HepG2 (cell line): ENCODE data around the gene OTX1. TPM values are rescaled to one million over a fixed set of nuclear protein-coding genes. Genes with fewer than 3 reads are reported as not detected.

Experiments
- ATAC-seq: fragments of 200-7000 bp; cut with Tn5 transposase; 3 replicates; pipeline ENCODE4 v1.9.1; 2020; ENCODE audit warnings: mild to moderate bottlenecking, moderate library complexity
- BruUV-seq: library from RNA; stranded (reverse); fragments of 400-500 nt; replicated peaks from 2 replicates; lab custom pipeline; 2021; lab: Mats Ljungman, UMichigan
- CTCF ChIA-PET: fragments of 300-600 bp; formaldehyde crosslinking; extraction: SDS; loops from one replicate; lab custom pipeline; 2021; ENCODE audit warnings: low total read pairs, inconsistent platforms, low intra/inter-chr PET ratio; lab: Yijun Ruan, JAX
- POLR2A ChIA-PET: fragments of 350-600 bp; sonication (Branson Sonifier 250); formaldehyde crosslinking; loops from one replicate; lab custom pipeline; 2020; ENCODE audit warnings: antibody characterized with exemption, inconsistent platforms; lab: Yijun Ruan, JAX
- DNase-seq: peaks from one replicate; pipeline ENCODE4 v3.0.0-alpha.2; 2015; ENCODE audit warnings: low spot score
- FAIRE-seq: peaks from 3 replicates; lab custom pipeline; 2011; peaks lifted over from hg19 to GRCh38; lab: Jason Lieb, UNC
- H2AFZ ChIP-seq: one replicate; pipeline ENCODE4 v1.6.1; 2011; ENCODE audit warnings: low read length, inconsistent platforms
- H3K27ac ChIP-seq: fragments of 300-600 bp; 3 replicates; pipeline ENCODE4 v1.8.0; 2011; ENCODE audit warnings: mixed run types, mild to moderate bottlenecking, mixed read lengths, low read length, inconsistent platforms; ENCODE audit not compliant: insufficient read depth; ENCODE audit errors: extremely low read length
- H3K27me3 ChIP-seq, 2 experiments: fragments of 200-600 bp in 1 of 2; 2 replicates in 1 of 2; 3 replicates in 1 of 2; pipeline versions ENCODE4 v1.6.0 to v1.8.0; 2011; ENCODE audit warnings: low read length in 2 of 2, mild to moderate bottlenecking in 2 of 2, moderate library complexity in 2 of 2, inconsistent platforms in 1 of 2; ENCODE audit not compliant: insufficient read depth in 2 of 2, control insufficient read depth in 1 of 2
- H3K36me3 ChIP-seq, 2 experiments: fragments of 200-600 bp in 1 of 2; replicated peaks in 1 of 2; 2 replicates in 1 of 2; 3 replicates in 1 of 2; pipeline versions ENCODE4 v1.5.1 to v1.8.0; 2011; ENCODE audit warnings: low read length in 2 of 2, inconsistent platforms in 1 of 2; ENCODE audit not compliant: insufficient read depth in 2 of 2, control insufficient read depth in 1 of 2
- H3K4me1 ChIP-seq: 2 replicates; pipeline ENCODE4 v1.5.1; 2012; ENCODE audit warnings: low read length, inconsistent platforms; ENCODE audit not compliant: insufficient read depth
- H3K4me2 ChIP-seq: 2 replicates; pipeline ENCODE4 v1.6.0; 2011; ENCODE audit warnings: low read depth, low read length, inconsistent platforms
- H3K4me3 ChIP-seq, 3 experiments: fragments of 200-600 bp in 1 of 3; sonication (generic), shearing (Covaris generic) in 1 of 3; replicated peaks in 1 of 3; 2 replicates each; pipeline ENCODE4 v1.5.1; 2011 to 2016; ENCODE audit warnings: low read length in 3 of 3, inconsistent platforms in 2 of 3, low read depth in 2 of 3, mild to moderate bottlenecking in 2 of 3, control low read depth in 1 of 3, mixed read lengths in 1 of 3; ENCODE audit not compliant: insufficient read depth in 1 of 3
- H3K79me2 ChIP-seq: one replicate; pipeline ENCODE4 v1.6.1; 2011; ENCODE audit warnings: low read length, inconsistent platforms; ENCODE audit not compliant: insufficient read depth
- H3K9ac ChIP-seq: 2 replicates; pipeline ENCODE4 v1.6.0; 2011; ENCODE audit warnings: mild to moderate bottlenecking, low read depth, low read length, inconsistent platforms; ENCODE audit not compliant: insufficient read depth
- H3K9me3 ChIP-seq: 2 replicates; pipeline ENCODE4 v1.5.1; 2012; ENCODE audit warnings: mild to moderate bottlenecking, low read length
- H4K20me1 ChIP-seq: 2 replicates; pipeline ENCODE4 v1.6.0; 2011; ENCODE audit warnings: inconsistent platforms, mild to moderate bottlenecking, low read length, moderate library complexity; ENCODE audit not compliant: insufficient read depth
- AGO2 ChIP-seq: fragments of 200-400 bp; formaldehyde crosslinking; optimal IDR thresholded peaks from 2 replicates; pipeline ENCODE3; 2017; ENCODE audit warnings: mild to moderate bottlenecking, low read depth, low read length, moderate library complexity
- ELF3 ChIP-seq: IDR thresholded peaks from 2 replicates; pipeline ENCODE4 v1.6.1; 2016; ENCODE audit warnings: missing genetic modification reagents, missing compliant biosample characterization
- POLR2AphosphoS2 ChIP-seq: IDR thresholded peaks from 2 replicates; pipeline ENCODE4 v1.6.1; 2011; ENCODE audit warnings: low read depth, low read length, improper control_type of control experiment
- RBM22 ChIP-seq: fragments of 200-400 bp; formaldehyde crosslinking; optimal IDR thresholded peaks from 2 replicates; pipeline ENCODE3; 2017; ENCODE audit warnings: mild to moderate bottlenecking, low read length, moderate library complexity
- ZNF530 ChIP-seq: sonication (generic); formaldehyde crosslinking; IDR thresholded peaks from 2 replicates; pipeline ENCODE4 v1.5.0; 2020; ENCODE audit warnings: low read depth, mild to moderate bottlenecking, missing genetic modification reagents
- WGBS: methylation state at CpG from one replicate; pipeline ENCODE4 v1.1.6; 2017; ENCODE audit warnings: low lambda C conversion rate; 5-methylcytosine and 5-hydroxymethylcytosine counted together
- in situ Hi-C: cut with HindIII; loops from 2 replicates; pipeline ENCODE4 v1.10.0; 2017; ENCODE audit warnings: low pct_unique_long_range_greater_than_20kb; ENCODE audit not compliant: extremely low pct_ligation_motif_present
- intact Hi-C: fragments of 100-400 bp; cut with micrococcal nuclease; formaldehyde crosslinking; loops from one replicate; pipeline ENCODE4 v1.10.0; 2022; ENCODE audit not compliant: unreplicated experiment
- polyA plus RNA-seq, 8 experiments: library from polyadenylated mRNA; depleted of rRNA in 3 of 8; stranded (reverse) in 7 of 8; unstranded in 1 of 8; fragments of >200 nt; fragmentation: Illumina TruSeq in 4 of 8; extraction: Trizol in 4 of 8; gene quantifications; 2 replicates each; pipeline versions ENCODE4 v1.2.1 to v1.2.3, GENCODE V29; 2011 to 2016; ENCODE audit warnings: low read depth in 4 of 8, missing spikeins in 1 of 8, mixed read lengths in 1 of 8; ENCODE audit not compliant: insufficient read depth in 1 of 8
- total RNA-seq, 5 experiments: library from RNA; depleted of rRNA; stranded (reverse); fragments of >200 nt; fragmentation: Illumina TruSeq; extraction: Trizol; gene quantifications; 2 replicates each; pipeline ENCODE4 v1.2.3, GENCODE V29; 2016; ENCODE audit warnings: low read depth in 1 of 5
- TF ChIP-seq, protein P1 (sequence below): sonication (generic); formaldehyde crosslinking; IDR thresholded peaks from 2 replicates; pipeline ENCODE4 v1.5.1; 2020; ENCODE audit warnings: mild to moderate bottlenecking, missing genetic modification reagents, moderate library complexity

Gene OTX1
- total and polyA plus RNA-seq, 2 of the 13 experiments (the other 11 are each of a cell fraction or from before 2014, with no cell fraction given): 1.0 to 5.0 TPM

DNA sequence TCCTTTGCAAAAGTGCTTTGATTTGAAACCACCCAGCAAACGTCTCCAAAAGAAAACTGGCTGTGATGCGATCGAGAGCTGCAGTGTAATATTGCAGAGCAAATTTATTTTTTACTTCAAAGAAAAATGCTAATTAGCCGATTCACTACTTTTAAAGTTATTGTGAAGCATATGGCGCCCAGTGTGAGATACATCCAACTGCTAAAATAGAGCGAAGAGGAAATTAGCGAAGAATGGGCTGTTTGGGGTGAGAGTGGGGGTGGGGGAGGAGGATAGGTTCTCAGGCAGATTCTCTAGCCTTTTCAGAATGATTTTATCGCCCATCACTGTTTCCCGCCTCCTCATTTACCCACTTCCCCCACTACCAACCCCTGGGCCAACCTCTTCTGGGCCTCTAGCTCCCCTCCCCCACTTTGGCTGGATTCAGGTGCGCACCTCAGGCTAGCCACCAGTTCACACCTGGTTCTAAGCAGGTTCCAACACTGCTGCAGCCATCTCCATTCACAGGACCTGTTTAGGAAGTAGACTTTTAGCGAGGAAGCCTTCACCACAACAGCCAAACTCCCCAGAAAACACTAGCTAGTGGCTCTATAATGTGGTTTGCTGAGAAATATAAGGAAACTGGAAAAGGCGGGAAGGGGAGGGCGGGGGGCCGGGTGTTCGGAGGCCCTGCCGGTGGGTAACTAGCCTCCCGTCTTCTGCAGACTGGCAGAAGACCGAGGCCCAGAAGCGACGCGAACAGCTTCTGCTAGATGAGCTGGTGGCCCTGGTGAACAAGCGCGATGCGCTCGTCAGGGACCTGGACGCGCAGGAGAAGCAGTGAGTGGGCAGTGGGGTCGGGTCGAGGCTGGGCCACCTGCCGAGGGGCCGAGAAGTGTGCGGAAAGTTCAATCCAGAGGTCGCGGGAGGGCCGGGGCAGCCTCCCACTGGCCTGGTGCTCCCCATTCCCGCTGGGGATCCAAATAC, 6.0 kb upstream of the OTX1 start:
- no peak for TF ChIP-seq ZNF530 (CRISPR knock-in tag)
- TF ChIP-seq, protein P1, sequence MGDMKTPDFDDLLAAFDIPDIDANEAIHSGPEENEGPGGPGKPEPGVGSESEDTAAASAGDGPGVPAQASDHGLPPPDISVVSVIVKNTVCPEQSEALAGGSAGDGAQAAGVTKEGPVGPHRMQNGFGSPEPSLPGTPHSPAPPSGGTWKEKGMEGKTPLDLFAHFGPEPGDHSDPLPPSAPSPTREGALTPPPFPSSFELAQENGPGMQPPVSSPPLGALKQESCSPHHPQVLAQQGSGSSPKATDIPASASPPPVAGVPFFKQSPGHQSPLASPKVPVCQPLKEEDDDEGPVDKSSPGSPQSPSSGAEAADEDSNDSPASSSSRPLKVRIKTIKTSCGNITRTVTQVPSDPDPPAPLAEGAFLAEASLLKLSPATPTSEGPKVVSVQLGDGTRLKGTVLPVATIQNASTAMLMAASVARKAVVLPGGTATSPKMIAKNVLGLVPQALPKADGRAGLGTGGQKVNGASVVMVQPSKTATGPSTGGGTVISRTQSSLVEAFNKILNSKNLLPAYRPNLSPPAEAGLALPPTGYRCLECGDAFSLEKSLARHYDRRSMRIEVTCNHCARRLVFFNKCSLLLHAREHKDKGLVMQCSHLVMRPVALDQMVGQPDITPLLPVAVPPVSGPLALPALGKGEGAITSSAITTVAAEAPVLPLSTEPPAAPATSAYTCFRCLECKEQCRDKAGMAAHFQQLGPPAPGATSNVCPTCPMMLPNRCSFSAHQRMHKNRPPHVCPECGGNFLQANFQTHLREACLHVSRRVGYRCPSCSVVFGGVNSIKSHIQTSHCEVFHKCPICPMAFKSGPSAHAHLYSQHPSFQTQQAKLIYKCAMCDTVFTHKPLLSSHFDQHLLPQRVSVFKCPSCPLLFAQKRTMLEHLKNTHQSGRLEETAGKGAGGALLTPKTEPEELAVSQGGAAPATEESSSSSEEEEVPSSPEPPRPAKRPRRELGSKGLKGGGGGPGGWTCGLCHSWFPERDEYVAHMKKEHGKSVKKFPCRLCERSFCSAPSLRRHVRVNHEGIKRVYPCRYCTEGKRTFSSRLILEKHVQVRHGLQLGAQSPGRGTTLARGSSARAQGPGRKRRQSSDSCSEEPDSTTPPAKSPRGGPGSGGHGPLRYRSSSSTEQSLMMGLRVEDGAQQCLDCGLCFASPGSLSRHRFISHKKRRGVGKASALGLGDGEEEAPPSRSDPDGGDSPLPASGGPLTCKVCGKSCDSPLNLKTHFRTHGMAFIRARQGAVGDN (CRISPR knock-in tag): peak; percentile 13; the same call in 1 of the 2 replicates
- peak; percentile 49; the same call in 1 of the 2 replicates for TF ChIP-seq POLR2AphosphoS2
- TF ChIP-seq ELF3 (CRISPR knock-in tag): no peak
- TF ChIP-seq RBM22: peak; percentile 19
- peak; percentile 91 for TF ChIP-seq AGO2
- Histone ChIP-seq H3K9me3 (no peaks in the 10 kb centered on the region), H3K4me3 (no peak overlapping the region), H3K79me2 (no peaks in the 10 kb centered on the region), H3K4me1 (peaks cover 11% of the 10 kb centered on the region), H3K9ac (no peak overlapping the region), H3K27ac (no peak overlapping the region), H2AFZ (no peak overlapping the region), H4K20me1 (no peaks in the 10 kb centered on the region), H3K4me2 (no peak overlapping the region), H3K27me3 (no peaks in the 10 kb centered on the region), H3K36me3 (peaks cover 9 to 38% of the 10 kb centered on the region in 2 experiments; a peak in 4 of 5 replicates)
- no TSS peak for BruUV-seq
- FAIRE-seq: no peak
- ATAC-seq: no peak
- intact Hi-C loops (no loop called here), in situ Hi-C loops (no loop called here)
- CTCF ChIA-PET: no interaction called here
- POLR2A ChIA-PET: no interaction called here
- no peak for DNase-seq
- WGBS: 97% methylated on average over 36 of the region's 36 CpGs
